NCI-H460 (cell line): Measurements from ENCODE around the gene DNAI2. TPM values are rescaled to one million over a fixed set of nuclear protein-coding genes. Genes with fewer than 3 reads are reported as not detected.
A peak's percentile ranks its signal among the peaks of the same experiment; 100 is the strongest.
"Not testable (repeated sequence)": the region's sequence is repeated elsewhere in the genome, so short reads cannot be mapped to it uniquely, and the experiment has no call there.

Experiments
- DNase-seq: peaks from one replicate; pipeline ENCODE4 v3.0.0-alpha.2; 2016; ENCODE audit warnings: low read depth; ENCODE audit errors: extremely low read depth
- total RNA-seq: library from RNA; depleted of rRNA; stranded (reverse); fragments of >200 nt; shearing (Covaris generic); gene quantifications from 2 replicates; pipeline ENCODE4 v1.2.3, GENCODE V29; 2014

DNAI2 gene
- total RNA-seq, 1 experiment from 2014 or later: not detected

GRCh38 chr17:74274709-74275340 is 791 bp downstream of the DNAI2 start:
- DNase-seq: no peak

DNA sequence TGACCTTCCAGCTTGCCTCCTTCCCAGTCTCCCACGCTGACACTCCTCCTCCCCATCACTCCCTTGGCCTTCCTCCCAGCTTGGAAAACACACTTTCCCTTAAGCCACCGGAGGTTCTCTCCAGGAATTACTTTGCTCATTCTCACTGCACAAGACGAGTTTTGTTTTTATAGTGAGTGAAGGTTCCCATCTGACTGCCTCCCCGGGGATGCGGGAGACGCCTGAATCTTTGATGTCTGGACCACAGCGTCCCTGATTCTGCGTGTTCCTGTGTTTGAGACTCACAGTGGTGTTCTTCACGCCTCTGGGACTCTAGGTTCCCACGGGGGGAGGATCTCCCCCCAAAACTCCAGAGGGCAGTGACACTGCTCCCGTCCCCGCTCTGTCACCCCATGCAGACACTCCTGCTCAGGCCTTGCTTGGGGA is 2.0 kb downstream of the DNAI2 start:
- no peak for DNase-seq

- no peak for DNase-seq
Observed at GRCh38 chr17:74276541-74277009, 2.5 kb downstream of the DNAI2 start.

- DNase-seq: no peak
Observed at GRCh38 chr17:74277935-74278334, 3.9 kb downstream of the DNAI2 start.

DNA sequence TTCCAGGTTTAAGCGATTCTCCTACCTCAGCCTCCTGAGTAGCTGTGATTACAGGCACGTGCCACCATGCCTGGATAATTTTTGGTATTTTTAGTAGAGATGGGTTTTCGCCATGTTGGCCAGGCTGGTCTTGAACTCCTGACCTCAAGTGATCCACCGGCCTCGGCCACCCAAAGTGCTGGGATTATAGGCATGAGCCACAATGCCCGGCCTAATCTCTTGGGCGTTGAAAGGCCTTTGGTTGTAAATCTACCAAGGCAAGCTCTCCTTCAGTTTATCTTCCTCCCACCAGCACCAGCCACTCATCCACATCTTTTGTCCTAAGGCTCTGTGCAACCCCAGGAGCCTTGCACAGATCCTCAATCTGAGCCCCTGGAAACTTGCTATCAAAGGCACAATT is 5.6 kb downstream of the DNAI2 start:
- DNase-seq: not testable (repeated sequence)

DNA sequence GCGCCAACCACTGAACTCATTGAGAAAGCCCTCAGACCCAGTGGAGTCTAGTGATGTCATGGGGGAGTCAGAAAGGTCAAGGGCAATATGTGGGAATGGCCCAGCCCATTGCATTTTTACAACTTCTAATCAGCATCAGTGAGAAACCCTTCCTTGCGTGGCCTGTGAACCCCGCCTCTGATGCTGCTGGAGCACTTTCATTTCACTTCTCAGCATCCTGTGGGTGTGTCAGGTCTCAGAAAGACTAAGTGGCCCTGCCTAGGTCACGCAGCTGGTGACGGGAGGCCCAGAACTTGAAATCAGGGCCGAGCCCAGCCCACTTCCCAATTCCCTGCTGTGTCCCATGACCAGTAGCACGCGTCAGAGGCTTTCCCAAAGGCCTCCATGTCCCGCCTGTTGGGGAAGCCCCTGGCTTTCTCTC is 6.1 kb downstream of the DNAI2 start:
- no peak for DNase-seq

GRCh38 chr17:74281799-74282198 is 7.8 kb downstream of the DNAI2 start:
- no peak for DNase-seq

GRCh38 chr17:74282274-74282586 is 8.2 kb downstream of the DNAI2 start:
- DNase-seq: not testable (repeated sequence)

DNA sequence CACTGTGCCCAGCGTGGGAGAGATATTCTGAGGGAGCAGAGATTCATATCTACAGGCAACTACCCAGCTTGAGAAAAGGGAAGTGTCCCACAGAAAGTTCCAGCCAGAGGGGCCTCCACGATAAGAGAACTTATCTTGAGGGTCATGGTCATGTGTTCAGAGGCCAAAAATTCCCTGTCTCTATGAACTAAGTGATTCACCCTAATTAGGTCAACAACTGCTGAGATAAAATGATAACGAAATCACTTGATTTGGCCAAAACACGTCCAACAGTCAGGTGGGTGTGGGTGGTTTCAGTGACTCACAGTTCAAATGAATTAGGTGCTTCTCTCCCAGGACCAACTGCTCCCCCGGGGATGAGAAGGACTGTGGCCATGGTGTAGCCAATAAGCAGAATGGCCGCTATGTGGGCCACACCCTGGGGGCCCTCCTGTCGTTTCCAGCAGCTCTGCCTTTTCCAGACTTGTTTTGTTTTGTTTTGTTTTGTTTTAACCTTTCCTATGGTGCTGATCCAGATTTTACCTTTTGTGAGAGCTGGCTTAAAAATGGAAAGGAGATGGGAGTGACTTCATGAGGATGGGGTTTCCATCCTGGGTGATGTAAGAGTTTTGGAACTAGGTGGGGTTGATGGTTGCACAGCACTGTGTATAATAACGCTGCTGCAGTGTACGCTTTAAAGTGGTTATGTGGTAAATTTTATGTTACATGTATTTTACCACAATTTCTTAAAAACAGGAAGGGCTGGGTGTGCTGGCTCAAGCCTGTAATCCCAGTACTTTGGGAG is 8.7 kb downstream of the DNAI2 start:
- DNase-seq: no peak

GRCh38 chr17:74283371-74283673 is 9.3 kb downstream of the DNAI2 start:
- no peak for DNase-seq

- DNase-seq: no peak
Observed at GRCh38 chr17:74287031-74287602, 13.1 kb downstream of the DNAI2 start.

GRCh38 chr17:74288785-74289184 is 14.8 kb downstream of the DNAI2 start:
- no peak for DNase-seq

DNA sequence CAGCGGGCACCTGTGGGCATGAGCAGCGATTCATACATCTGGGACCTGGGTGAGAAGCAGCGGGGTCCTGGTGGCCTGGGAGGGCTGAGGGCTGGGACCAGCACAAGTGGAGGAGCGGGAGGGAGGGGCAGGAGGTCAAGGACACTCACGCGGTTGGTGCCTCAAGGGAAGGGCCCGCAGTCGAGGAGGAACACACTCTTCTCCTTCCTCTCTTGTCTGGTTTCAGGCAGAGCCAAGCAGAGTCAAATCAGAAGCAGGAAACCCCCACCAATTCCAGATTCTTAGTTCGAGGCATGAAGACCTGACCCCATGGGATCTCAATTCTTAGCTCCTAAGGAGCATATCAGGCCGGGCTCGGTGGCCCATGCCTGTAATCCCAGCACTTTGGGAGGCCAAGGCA is 15.7 kb downstream of the DNAI2 start:
- no peak for DNase-seq

DNA sequence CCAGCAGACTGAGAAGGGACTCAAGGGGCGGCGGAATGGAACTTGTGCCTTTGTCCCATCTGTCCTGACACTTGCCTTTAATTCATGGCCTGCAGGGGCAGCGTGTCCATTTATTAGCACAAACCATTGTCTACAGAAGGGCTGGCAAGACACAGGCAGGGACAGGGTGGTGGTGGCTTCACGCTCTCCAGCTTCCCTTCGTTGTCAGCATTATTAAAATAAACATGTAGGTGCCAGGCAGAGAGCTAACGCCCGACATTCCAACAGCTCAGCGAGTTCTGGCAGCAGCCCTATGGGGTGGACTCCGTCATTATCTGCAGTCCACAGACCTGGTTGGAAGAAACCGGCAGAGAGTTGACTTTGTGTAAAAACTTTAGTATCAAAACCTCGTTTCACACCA is 16.3 kb downstream of the DNAI2 start:
- no peak for DNase-seq

GRCh38 chr17:74292495-74292894 is 18.5 kb downstream of the DNAI2 start:
- no peak for DNase-seq

GRCh38 chr17:74295625-74296547 is 21.9 kb downstream of the DNAI2 start:
- DNase-seq: no peak

DNA sequence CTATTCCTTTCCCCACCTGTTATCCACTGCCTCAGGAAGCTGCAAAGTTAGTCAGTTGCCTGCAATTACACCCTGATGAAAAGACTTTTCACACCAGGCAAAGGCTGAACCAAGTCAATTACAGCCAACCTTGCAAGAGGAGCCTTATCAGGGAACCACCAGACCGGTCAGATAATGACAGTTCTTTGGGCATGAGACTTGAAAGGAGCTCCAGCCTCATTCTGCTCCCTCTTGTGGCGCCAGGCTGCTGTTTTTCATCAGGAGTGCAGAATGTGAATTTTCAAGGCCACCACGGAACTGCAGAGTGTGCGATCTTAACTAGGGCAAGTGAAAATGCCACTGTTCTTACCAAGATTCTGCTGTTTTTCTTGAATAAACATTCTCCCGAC is 22.5 kb downstream of the DNAI2 start:
- DNase-seq: peak; percentile 49

DNA sequence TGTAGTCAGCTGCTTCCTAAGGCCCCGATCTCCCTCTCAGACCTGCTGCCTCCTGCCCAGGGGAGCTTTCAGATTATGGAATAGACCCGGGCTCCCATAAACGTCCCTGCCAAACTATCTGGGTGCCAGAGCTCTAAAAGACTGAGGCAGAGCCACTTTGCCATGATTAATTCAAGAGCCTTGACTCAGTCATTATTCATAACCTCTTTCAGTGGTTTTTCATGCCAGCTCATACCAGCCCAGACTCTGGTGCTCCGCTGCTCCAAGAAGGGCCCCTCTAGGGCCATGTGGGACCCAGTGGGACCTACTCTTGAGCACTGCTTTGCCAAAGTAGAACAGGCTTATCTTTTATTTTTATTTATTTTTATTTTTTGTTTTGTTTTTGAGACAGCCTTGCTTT is 23.9 kb downstream of the DNAI2 start:
- no peak for DNase-seq

DNA sequence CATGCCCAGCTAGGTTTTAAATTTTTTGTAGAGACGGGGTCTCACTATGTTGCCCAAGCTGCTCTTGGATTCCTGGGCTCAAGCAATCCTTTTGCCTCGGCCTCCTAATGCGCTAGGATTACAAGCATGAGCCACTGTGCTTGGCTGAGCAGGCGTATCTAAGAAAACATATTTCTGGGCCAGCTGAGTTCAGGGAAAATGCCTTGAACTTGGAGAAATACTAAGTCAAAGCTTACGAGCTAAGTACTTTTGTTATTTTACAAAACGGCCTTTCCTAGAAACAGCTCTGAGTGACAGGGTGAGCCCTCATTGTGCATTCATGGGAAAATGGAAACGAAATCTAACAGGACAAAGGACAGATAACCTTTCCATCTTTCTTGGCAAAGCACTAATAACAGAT is 24.7 kb downstream of the DNAI2 start:
- no peak for DNase-seq

- no peak for DNase-seq
Observed at GRCh38 chr17:74299226-74300009, 25.4 kb downstream of the DNAI2 start.
